Cardiac septum (tissue), 1 donor: ENCODE measurements around the gene HEATR5A. TPM values are rescaled to one million over a fixed set of nuclear protein-coding genes. Genes with fewer than 3 reads are reported as not detected.
"Not testable (repeated sequence)": the region's sequence is repeated elsewhere in the genome, so short reads cannot be mapped to it uniquely, and the experiment has no call there.

Experiments
- DNase-seq: peaks from one replicate; pipeline ENCODE4 v3.0.0-alpha.2; 2020; ENCODE audit warnings: low spot score
- intact Hi-C: fragments of 100-400 bp; cut with DNase I; formaldehyde crosslinking; loops from one replicate; pipeline ENCODE4 v1.14.0; 2022
- total RNA-seq: library from RNA; stranded (reverse); fragmentation: NEBNext Ultra II Directional; extraction: Animal tissue kit (Norgen Biotek cat#: 25700); gene quantifications from one replicate; pipeline ENCODE4 v1.2.1, GENCODE V29; 2021
- donor health status: DM: no; HTN: no; CAD: no.

Gene HEATR5A
- total RNA-seq, 1 donor from 2014 or later = 49.5 TPM

DNA sequence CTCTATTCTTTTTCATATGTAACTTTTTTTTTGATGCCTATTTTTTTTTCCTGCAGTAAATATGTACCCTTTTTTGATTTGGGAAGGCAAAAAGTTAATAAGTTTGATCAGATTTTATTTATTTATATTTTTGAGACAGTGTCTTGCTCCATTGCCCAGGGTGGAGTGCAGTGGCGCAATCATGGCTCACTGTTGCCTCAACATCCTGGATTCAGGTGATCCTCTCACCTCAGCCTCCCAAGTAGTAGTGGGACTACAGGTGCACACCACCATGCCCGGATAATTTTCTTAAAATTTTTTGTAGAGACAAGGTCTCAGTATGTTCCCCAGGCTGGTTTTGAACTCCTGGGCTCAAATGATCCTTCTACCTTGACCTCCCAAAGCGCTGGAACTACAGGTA is 79.1 kb downstream of the HEATR5A start:
- DNase-seq = no peak
- intact Hi-C loops = no loop called here

GRCh38 chr14:31340297-31341063 is 79.9 kb downstream of the HEATR5A start:
- DNase-seq = no peak
- intact Hi-C loops = no loop called here

GRCh38 chr14:31339743-31340142 is 80.6 kb downstream of the HEATR5A start:
- intact Hi-C loops = no loop called here
- no peak for DNase-seq

- intact Hi-C loops = no loop called here
These were observed 83.0 kb downstream of the HEATR5A start for GRCh38 chr14:31337331-31337730.

GRCh38 chr14:31336646-31337045 is 83.7 kb downstream of the HEATR5A start:
- no peak for DNase-seq
- intact Hi-C loops = no loop called here

More at GRCh38 chr14:31337331-31337730, 83.0 kb downstream of the HEATR5A start:
- DNase-seq = no peak

DNA sequence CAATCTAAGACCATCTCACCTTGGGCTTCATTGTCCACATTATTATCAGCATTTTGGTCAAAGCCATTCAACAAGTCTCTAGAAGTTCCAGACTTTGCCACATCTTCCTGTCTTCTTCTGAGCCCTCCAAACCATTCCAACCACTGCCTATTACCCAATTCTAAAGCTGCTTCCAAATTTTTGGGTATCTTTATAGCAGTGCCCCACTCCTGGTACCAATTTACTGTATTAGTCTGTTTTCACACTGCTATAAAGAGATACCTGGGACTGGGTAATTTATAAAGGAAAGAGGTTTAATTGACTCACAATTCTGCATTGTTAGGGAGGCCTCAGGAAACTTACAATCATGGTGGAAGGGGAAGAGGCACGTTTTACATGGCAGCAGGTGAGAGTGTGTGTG is 89.0 kb downstream of the HEATR5A start:
- DNase-seq, intact Hi-C loops: not testable (repeated sequence)

DNA sequence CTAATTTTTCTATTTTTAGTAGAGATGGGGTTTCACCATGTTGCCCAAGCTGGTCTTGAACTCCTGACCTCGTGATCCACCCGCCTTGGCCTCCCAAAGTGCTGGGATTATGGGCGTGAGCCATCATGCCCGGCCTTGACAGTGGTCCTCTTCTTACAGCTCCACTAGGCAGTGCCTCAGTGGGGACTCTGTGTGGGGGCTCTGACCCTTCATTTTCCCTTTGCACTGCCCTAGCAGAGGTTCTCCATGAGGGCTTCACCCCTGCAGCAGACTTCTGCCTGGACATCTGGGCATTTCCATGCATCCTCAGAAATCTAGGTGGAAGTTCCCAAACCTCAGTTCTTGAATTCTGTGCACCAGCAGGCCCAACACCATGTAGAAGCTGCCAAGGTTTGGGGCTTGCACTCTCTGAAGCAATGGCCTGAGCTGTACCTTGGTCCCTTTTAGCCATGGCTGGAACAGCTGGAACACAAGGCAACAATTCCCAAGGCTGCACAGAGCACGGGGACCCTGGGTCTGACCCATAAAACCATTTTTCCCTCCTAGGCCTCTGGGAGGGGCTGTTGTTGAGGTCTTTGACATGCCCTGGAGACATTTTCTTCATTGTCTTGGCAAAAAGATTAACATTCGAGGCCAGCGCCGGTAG is 90.4 kb downstream of the HEATR5A start:
- DNase-seq, intact Hi-C loops: not testable (repeated sequence)

DNA sequence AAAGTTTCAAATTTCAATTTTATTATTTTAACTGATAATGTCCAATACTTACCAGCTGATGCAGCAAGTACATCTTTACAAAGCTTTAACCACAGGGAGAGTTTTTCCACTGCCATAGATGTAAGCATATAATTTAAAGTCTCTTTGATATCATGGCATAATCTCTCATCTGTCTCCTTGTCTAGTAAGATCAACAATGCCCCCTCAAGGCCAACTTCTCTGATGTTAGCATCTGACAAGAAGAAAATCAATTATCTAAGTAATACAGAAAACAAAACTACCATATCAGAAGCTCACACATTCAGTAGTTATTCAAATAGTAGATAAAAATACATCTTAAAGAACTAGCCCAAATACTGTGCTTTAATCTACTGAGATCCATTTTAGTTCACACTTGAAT is 94.2 kb downstream of the HEATR5A start:
- DNase-seq = no peak
- intact Hi-C loops = no loop called here

DNA sequence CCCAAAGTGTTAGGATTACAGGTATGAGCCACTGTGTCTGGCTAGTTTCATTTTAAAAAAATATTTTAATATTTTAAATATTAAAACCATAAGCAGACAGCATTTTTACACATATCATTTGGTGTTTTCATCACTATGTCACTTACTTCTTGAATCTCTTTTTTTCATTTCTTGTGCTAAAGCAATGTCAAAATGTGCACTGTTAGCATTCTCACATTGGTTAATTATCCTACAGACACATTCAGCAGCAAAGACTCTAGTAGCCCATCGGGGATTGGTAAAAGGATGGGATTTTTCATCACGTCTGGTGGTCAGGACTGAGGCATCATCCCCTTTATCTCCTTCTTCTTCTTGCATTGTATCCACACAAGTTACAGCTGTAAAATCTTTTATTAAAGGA is 96.9 kb downstream of the HEATR5A start:
- intact Hi-C loops = no loop called here
- no peak for DNase-seq

- intact Hi-C loops = no loop called here
- DNase-seq = no peak
These were observed 99.2 kb downstream of the HEATR5A start for GRCh38 chr14:31320922-31321766.

DNA sequence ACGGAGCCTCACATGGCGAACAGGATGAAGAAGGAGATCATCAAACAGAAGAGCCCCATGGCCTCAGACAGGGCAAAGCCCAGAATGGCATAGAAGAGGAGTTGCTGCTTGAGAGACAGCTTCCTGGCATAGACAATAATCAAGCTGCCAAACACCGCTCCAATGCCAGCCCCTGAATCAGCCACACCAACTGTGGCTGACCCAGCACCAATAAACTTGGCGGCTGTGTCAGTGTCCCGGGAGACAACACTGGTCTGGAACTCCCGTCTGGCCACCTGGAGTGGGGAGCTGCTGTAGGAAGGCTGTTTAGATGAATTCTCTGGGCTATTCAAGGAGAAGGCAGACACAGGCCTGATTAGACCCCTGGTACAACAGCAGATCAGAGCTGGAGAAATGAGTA is 100.1 kb downstream of the HEATR5A start:
- intact Hi-C loops = no loop called here
- peak; percentile 81 for DNase-seq

DNA sequence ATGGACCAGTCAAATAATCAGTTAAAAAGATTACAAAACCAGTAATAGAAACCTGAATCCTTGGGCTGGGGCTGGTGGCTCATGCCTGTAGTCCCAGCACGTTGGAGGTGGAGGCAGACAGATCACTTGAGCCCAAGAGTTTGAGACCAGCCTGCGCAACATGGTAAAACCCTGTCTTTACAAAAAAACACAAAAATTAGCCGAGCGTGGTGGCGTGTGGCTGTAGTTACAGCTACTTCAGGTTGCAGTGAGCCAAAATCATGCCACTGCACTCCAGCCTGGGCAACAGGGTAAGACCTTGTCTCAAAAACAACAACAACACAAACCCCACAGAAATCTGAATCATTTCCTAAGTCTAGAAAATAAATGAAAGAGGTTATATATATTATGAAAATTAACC is 100.6 kb downstream of the HEATR5A start:
- intact Hi-C loops = no loop called here
- no peak for DNase-seq

- no peak for DNase-seq
- intact Hi-C loops = no loop called here
These were observed 107.4 kb downstream of the HEATR5A start for GRCh38 chr14:31312934-31313333.

- DNase-seq, intact Hi-C loops: not testable (repeated sequence)
These were observed 108.0 kb downstream of the HEATR5A start for GRCh38 chr14:31312370-31312769.

DNA sequence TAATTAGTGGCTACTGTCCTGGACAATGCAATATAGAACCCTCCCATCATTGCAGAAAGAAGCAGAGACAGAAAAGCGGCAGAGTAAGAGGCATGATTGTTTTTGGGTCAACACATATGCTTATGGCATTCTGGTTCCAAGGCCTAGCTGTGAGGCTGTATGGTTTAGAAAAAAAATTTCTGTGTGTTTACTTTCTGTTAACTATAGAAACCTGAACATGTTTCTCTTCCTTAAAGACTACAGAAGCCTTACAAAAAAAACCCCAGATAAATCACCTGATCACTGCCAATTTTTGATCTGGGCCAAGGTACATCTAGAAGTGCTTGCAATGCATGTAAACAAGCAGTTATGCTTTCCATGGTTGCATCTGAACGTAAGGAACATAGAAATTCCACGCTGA is 112.7 kb downstream of the HEATR5A start:
- no peak for DNase-seq
- intact Hi-C loops = no loop called here

- intact Hi-C loops = no loop called here
- no peak for DNase-seq
These were observed 113.2 kb downstream of the HEATR5A start for GRCh38 chr14:31307198-31307597.

- intact Hi-C loops = no loop called here
- no peak for DNase-seq
These were observed 116.7 kb downstream of the HEATR5A start for GRCh38 chr14:31303654-31304053.

- DNase-seq = no peak
- intact Hi-C loops = no loop called here
These were observed 119.5 kb downstream of the HEATR5A start for GRCh38 chr14:31300883-31301282.

DNA sequence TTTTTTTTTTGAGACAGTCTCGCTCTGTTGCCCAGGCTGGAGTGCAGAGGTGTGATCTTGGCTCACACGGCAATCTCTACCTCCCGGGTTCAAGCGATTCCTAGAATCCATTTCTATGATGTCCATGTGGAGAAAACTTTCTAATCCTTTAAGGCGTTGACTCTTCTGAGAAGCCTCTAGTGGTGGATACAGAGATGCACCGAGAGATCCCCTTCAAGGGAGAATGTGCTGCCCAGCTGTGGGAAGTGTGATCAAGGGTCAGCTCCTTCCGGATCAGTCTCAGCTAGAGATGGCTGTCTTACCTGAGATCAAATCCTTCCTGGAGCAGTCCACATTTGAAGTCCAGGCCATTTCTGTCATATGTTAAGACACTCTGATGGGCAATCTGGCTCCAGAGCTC is 120.1 kb downstream of the HEATR5A start:
- intact Hi-C loops = no loop called here
- DNase-seq = no peak

DNA sequence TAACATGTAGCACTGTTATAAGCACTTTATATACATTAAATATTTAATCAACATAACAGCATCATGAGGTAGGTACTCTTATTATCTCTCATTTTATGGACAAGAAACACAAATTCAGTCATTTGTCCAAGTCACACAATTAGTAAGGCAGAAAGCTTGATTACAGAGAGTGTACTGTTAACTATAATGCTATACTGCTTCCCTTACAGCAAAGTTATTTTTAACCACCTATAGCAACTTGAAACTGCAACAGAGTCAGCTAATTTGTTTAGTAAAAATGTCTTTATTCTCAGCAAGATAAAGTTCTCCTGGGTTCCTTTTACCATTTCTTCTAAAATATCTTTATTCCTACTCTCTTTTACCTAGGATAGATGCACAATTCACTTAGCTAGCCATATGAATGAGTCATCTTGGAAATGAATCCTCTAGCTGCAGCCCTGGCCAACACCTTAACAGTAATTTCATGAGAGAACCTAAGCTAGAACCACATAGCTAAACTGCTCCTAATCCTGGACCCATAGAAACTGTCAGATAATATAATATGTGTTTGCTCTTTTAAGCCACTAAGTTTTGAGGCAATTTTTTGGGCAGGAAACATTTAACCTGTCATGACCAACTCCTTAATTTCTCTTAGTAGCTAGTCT is 122.5 kb downstream of the HEATR5A start:
- no peak for DNase-seq
- intact Hi-C loops = no loop called here
